ENCODE results near the gene CACNB1.

CACNB1 gene

GRCh38 chr17:39224778-39225307, 27.4 kb upstream of the CACNB1 start:
- Histone ChIP-seq H3K9ac (ENCODE audit: low read depth, low read length) (no peak overlapping the region), H3K27ac (ENCODE audit: low read depth, low read length) (no peak overlapping the region), H3K27me3 (ENCODE audit: insufficient read depth, low read length) (peaks cover 58% of the 10 kb centered on the region)

GRCh38 chr17:39223907-39224777, 26.7 kb upstream of the CACNB1 start:
- 19% methylated on average over 28 of the region's 33 CpGs for WGBS
- peaks cover 65% of the 10 kb centered on the region for H3K27me3 ChIP-seq (ENCODE audit: insufficient read depth, low read length)

More at GRCh38 chr17:39224778-39225307, 27.4 kb upstream of the CACNB1 start:
- Histone ChIP-seq H3K36me3 (ENCODE audit: insufficient read depth, low read length) (no peaks in the 10 kb centered on the region), H3K4me1 (ENCODE audit: insufficient read depth, low read length) (peaks cover 6% of the 10 kb centered on the region), H3K9me3 (ENCODE audit: insufficient read depth, low read depth, low read length) (no peaks in the 10 kb centered on the region), H3K4me3 (ENCODE audit: low read length) (peak overlapping the region; percentile 47)
- 2% methylated on average over 68 of the region's 68 CpGs for WGBS

DNA sequence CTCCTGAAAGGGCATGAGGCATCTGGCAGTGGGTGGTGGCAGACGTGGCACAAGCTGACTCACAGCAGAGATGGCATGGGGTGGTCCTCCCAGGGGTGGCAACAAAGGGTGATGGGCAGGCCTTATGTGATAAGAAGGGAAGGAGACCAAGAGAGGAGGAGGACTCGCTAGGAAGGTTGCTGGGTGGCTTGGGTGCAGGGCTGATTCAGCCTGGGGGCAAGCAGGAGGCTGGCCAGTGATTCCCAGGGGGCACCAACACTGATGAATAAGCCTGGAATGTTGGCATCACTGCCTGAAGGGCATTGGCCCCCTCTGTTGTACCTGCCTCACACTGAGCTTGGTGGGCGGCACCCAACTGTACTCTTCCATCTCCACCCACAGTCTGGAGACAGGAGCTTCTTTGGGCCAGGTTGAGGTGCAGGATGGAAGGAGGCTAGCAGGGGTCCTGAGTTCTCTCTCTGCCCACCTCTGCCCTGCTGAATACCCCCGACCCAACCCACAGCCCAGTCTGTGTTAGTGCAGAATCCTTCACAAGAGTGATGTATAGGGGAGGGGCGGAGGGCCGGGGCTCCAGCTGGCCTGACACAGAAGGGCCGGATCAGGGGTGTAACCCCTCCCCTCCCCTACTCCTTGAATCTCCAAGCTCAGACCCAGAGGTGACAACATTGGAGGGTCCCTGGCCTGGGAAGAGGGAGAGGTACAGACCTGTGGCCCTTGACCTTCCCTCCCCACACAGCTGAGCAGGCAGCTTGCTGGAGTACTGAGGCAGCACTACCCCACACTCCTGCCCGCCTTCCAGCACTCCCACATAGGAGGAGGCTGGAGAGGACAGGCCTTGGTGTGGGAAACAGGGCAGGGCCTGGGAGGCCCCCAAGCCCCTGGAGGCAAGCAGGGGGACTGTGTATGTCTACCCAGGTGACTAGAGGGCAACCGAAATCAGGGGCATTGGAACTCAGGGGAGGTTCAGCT, 25.7 kb upstream of the CACNB1 start:
- Histone ChIP-seq H3K9ac (ENCODE audit: low read depth, low read length) (no peak overlapping the region), H3K27me3 (ENCODE audit: insufficient read depth, low read length) (peaks cover 75% of the 10 kb centered on the region), H3K9me3 (ENCODE audit: insufficient read depth, low read depth, low read length) (no peaks in the 10 kb centered on the region), H3K4me3 (ENCODE audit: low read length) (no peak overlapping the region), H3K4me1 (ENCODE audit: insufficient read depth, low read length) (peaks cover 3% of the 10 kb centered on the region), H3K27ac (ENCODE audit: low read depth, low read length) (no peak overlapping the region), H3K36me3 (ENCODE audit: insufficient read depth, low read length) (no peaks in the 10 kb centered on the region)
- 86% methylated on average over 4 of the region's 9 CpGs for WGBS

More at GRCh38 chr17:39223907-39224777, 26.7 kb upstream of the CACNB1 start:
- Histone ChIP-seq H3K36me3 (ENCODE audit: insufficient read depth, low read length) (no peaks in the 10 kb centered on the region), H3K4me3 (ENCODE audit: low read length) (peak overlapping the region; percentile 47), H3K9ac (ENCODE audit: low read depth, low read length) (no peak overlapping the region), H3K27ac (ENCODE audit: low read depth, low read length) (no peak overlapping the region), H3K9me3 (ENCODE audit: insufficient read depth, low read depth, low read length) (no peaks in the 10 kb centered on the region), H3K4me1 (ENCODE audit: insufficient read depth, low read length) (peaks cover 3% of the 10 kb centered on the region)

DNA sequence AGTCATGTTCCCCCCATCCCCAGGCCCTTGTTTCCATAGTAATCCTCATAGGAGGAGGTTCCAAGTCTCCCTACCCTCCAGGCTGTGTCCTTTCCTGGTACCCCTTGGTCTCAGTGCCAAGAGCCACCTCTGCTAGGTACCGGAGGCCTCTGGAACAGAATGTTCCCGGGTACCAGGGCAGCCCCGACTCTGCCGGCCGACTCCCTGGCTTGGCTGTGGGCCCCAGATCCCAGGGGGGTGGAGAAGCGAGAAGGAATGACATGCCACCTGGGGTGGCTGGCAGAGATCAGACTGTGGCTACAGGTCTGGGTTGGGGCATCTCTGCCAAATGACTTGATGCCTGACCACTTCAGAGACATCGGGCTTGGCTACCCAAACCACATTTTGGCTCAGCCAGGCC, 24.7 kb upstream of the CACNB1 start:
- H3K9ac ChIP-seq (ENCODE audit: low read depth, low read length), result no peak overlapping the region
- H3K27ac ChIP-seq (ENCODE audit: low read depth, low read length), result no peak overlapping the region
- peaks cover 79% of the 10 kb centered on the region for H3K27me3 ChIP-seq (ENCODE audit: insufficient read depth, low read length)
- no peaks in the 10 kb centered on the region for H3K9me3 ChIP-seq (ENCODE audit: insufficient read depth, low read depth, low read length)
- no peak overlapping the region for H3K4me3 ChIP-seq (ENCODE audit: low read length)
- WGBS, result 91% methylated on average over 7 of the region's 7 CpGs
- H3K4me1 ChIP-seq (ENCODE audit: insufficient read depth, low read length), result peaks cover 3% of the 10 kb centered on the region
- H3K36me3 ChIP-seq (ENCODE audit: insufficient read depth, low read length), result no peaks in the 10 kb centered on the region

- Histone ChIP-seq H3K4me3 (ENCODE audit: low read length) (no peak overlapping the region), H3K27me3 (ENCODE audit: insufficient read depth, low read length) (peaks cover 79% of the 10 kb centered on the region), H3K9ac (ENCODE audit: low read depth, low read length) (no peak overlapping the region), H3K9me3 (ENCODE audit: insufficient read depth, low read depth, low read length) (no peaks in the 10 kb centered on the region), H3K27ac (ENCODE audit: low read depth, low read length) (no peak overlapping the region), H3K36me3 (ENCODE audit: insufficient read depth, low read length) (no peaks in the 10 kb centered on the region), H3K4me1 (ENCODE audit: insufficient read depth, low read length) (peaks cover 3% of the 10 kb centered on the region)
- 92% methylated on average over 6 of the region's 6 CpGs for WGBS
Measured at GRCh38 chr17:39221572-39221971, 24.1 kb upstream of the CACNB1 start.

GRCh38 chr17:39219647-39220154, 22.2 kb upstream of the CACNB1 start:
- peaks cover 63% of the 10 kb centered on the region for H3K27me3 ChIP-seq (ENCODE audit: insufficient read depth, low read length)
- no peaks in the 10 kb centered on the region for H3K4me1 ChIP-seq (ENCODE audit: insufficient read depth, low read length)
- WGBS, result 85% methylated on average over 8 of the region's 8 CpGs
- no peak overlapping the region for H3K4me3 ChIP-seq (ENCODE audit: low read length)
- H3K9ac ChIP-seq (ENCODE audit: low read depth, low read length), result no peak overlapping the region
- no peaks in the 10 kb centered on the region for H3K36me3 ChIP-seq (ENCODE audit: insufficient read depth, low read length)
- no peaks in the 10 kb centered on the region for H3K9me3 ChIP-seq (ENCODE audit: insufficient read depth, low read depth, low read length)
- H3K27ac ChIP-seq (ENCODE audit: low read depth, low read length), result no peak overlapping the region

DNA sequence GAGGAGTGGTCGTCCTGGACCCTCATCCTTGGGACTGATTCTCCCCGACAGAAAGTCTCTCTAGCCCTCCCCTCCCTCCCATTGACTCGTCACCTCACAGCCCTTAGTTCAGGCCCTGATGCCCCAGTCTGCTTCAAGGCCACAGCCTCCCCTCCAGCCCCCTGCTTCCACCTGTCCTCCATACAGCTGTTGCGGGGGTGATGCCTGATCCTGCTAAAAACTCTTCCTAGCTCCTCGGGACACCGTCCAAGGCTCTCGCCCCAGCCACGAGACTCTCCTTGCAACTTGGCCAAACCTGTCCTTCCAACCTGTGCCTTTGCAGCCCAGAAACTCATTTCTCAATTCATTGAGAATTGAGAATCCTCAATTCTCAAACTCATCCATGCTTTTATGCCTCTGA, 21.4 kb upstream of the CACNB1 start:
- Histone ChIP-seq H3K27me3 (ENCODE audit: insufficient read depth, low read length) (peaks cover 55% of the 10 kb centered on the region), H3K4me3 (ENCODE audit: low read length) (no peak overlapping the region), H3K36me3 (ENCODE audit: insufficient read depth, low read length) (no peaks in the 10 kb centered on the region), H3K4me1 (ENCODE audit: insufficient read depth, low read length) (no peaks in the 10 kb centered on the region), H3K27ac (ENCODE audit: low read depth, low read length) (no peak overlapping the region), H3K9me3 (ENCODE audit: insufficient read depth, low read depth, low read length) (no peaks in the 10 kb centered on the region), H3K9ac (ENCODE audit: low read depth, low read length) (no peak overlapping the region)
- 81% methylated on average over 7 of the region's 8 CpGs for WGBS

DNA sequence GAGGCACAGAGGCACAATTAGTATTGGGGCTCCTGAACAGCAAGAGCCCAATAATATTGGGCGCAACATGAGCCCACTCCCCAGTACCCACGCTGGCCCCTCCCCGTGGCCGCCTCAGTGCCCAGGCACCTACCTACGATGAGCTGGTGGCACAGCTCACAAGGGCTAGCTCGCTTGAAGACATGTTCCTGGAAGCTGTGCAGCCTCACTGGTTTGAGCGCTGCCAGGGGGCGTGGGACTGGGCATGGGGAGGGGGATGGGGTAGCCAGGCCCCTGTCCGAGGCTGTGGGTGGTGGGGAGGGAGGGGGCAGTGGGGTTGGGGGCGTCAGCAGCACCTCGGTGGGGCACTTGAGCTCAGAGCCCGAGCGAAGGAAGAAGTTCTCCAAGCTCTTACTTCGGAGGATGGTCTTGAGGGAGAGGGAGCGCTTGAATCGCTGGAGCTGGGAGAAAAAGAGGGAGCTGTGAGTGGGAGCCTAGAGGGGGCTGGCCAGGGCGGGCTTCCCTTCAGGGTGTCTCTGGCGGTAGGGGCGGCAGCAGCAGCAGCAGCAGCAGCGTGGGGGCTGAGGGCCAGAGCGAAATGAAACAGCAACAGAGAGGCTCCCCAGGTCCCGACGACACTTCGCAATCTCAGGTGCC, 20.4 kb upstream of the CACNB1 start:
- H3K4me3 ChIP-seq (ENCODE audit: low read length), result peak overlapping the region; percentile 45
- peaks cover 44% of the 10 kb centered on the region for H3K27me3 ChIP-seq (ENCODE audit: insufficient read depth, low read length)
- no peaks in the 10 kb centered on the region for H3K36me3 ChIP-seq (ENCODE audit: insufficient read depth, low read length)
- no peaks in the 10 kb centered on the region for H3K4me1 ChIP-seq (ENCODE audit: insufficient read depth, low read length)
- H3K9ac ChIP-seq (ENCODE audit: low read depth, low read length), result no peak overlapping the region
- WGBS, result 32% methylated on average over 24 of the region's 24 CpGs
- H3K27ac ChIP-seq (ENCODE audit: low read depth, low read length), result no peak overlapping the region
- no peaks in the 10 kb centered on the region for H3K9me3 ChIP-seq (ENCODE audit: insufficient read depth, low read depth, low read length)

DNA sequence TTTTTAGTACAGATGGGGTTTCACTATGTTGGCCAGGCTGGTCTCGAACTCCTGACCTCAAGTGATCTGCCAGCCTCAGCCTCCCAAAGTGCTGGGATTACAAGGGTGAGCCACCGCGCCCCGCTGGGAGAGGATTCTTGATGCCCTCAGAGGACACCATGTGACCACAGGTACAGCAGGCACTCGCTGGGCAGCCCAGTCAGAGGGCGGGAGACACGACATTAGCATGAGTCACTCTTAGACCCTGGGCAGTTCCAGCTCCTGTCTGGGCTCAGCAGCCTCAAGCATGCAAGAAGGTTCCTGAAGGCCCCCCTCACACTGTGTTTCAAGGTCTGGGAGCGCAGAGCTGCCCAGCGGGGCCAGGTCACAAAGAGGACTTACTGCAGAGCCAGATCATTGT, 16.4 kb upstream of the CACNB1 start:
- H3K9ac ChIP-seq (ENCODE audit: low read depth, low read length), result no peak overlapping the region
- H3K27me3 ChIP-seq (ENCODE audit: insufficient read depth, low read length), result peaks cover 38% of the 10 kb centered on the region
- H3K9me3 ChIP-seq (ENCODE audit: insufficient read depth, low read depth, low read length), result no peaks in the 10 kb centered on the region
- WGBS, result 67% methylated on average over 9 of the region's 9 CpGs
- H3K36me3 ChIP-seq (ENCODE audit: insufficient read depth, low read length), result no peaks in the 10 kb centered on the region
- no peak overlapping the region for H3K27ac ChIP-seq (ENCODE audit: low read depth, low read length)
- peaks cover 6% of the 10 kb centered on the region; the same call in 1 of the 2 replicates for H3K4me1 ChIP-seq (ENCODE audit: insufficient read depth, low read length)
- H3K4me3 ChIP-seq (ENCODE audit: low read length), result no peak overlapping the region

DNA sequence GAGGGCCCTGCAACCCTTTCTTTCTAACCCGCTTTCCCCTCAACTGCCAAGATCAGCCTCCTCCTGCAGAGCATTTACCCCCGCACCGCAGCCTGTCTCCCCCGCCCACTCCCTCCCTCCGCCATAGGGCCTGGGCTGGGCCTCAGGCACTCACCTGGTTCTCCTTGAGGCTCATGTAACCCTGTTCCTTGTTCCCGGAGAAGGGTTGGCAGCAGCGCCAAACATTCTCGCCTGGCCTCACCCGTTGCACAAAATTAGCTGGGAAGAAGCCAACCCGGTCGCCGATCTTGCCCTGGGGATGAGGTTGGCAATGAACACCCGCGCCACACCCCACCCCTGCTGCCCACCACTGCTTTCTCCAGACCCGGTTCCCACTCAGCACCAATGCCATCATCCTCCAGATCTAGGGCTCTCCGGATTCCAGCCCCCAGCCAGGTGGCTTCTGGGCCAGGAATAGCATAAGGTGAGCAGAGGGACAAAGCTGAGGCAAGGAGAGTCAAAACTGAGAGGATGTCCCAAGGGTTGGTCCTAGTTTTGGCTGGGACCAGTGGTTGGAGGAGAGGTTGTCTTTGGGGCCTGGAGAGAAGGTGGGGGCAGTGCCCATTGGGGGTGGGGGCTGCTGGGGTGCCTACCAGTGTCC, 15.5 kb upstream of the CACNB1 start:
- peaks cover 13% of the 10 kb centered on the region; the same call in 1 of the 2 replicates for H3K4me1 ChIP-seq (ENCODE audit: insufficient read depth, low read length)
- no peaks in the 10 kb centered on the region for H3K36me3 ChIP-seq (ENCODE audit: insufficient read depth, low read length)
- 66% methylated on average over 16 of the region's 16 CpGs for WGBS
- no peak overlapping the region for H3K27ac ChIP-seq (ENCODE audit: low read depth, low read length)
- no peak overlapping the region for H3K4me3 ChIP-seq (ENCODE audit: low read length)
- H3K9me3 ChIP-seq (ENCODE audit: insufficient read depth, low read depth, low read length), result no peaks in the 10 kb centered on the region
- H3K9ac ChIP-seq (ENCODE audit: low read depth, low read length), result no peak overlapping the region
- H3K27me3 ChIP-seq (ENCODE audit: insufficient read depth, low read length), result peaks cover 29% of the 10 kb centered on the region
